Dermis microvascular lymphatic vessel endothelial cell (primary cell): ENCODE measurements around the gene CLCN7. TPM values are rescaled to one million over a fixed set of nuclear protein-coding genes. Genes with fewer than 3 reads are reported as not detected.

Source experiments
- DNase-seq, 2 donors: peaks; one replicate each; pipeline versions ENCODE4 v3.0.0 to v3.0.0-alpha.2; 2010; ENCODE audit warnings: low read depth in 2 of 2
- total RNA-seq: library from RNA; depleted of rRNA; stranded (reverse); fragments of >200 nt; gene quantifications from 2 replicates; pipeline ENCODE4 v1.2.1, GENCODE V29; 2014

The CLCN7 gene
- total RNA-seq, 1 donor from 2014 or later = 56.9 TPM

GRCh38 chr16:1502092-1503004 lies 27.5 kb upstream of the CLCN7 start:
- no peak for DNase-seq

GRCh38 chr16:1501630-1502029 lies 26.8 kb upstream of the CLCN7 start:
- no peak for DNase-seq

GRCh38 chr16:1500465-1501150 lies 25.8 kb upstream of the CLCN7 start:
- no peak for DNase-seq

- DNase-seq = no peak
Measured at GRCh38 chr16:1499756-1500464, 25.1 kb upstream of the CLCN7 start.

GRCh38 chr16:1498899-1499676 lies 24.3 kb upstream of the CLCN7 start:
- DNase-seq = no peak

- no peak for DNase-seq
Measured at GRCh38 chr16:1497014-1497598, 22.3 kb upstream of the CLCN7 start.

GRCh38 chr16:1496464-1496863 lies 21.6 kb upstream of the CLCN7 start:
- DNase-seq = no peak

GRCh38 chr16:1495889-1496262 lies 21.0 kb upstream of the CLCN7 start:
- no peak for DNase-seq

- DNase-seq = no peak
Measured at GRCh38 chr16:1495211-1495888, 20.5 kb upstream of the CLCN7 start.

GRCh38 chr16:1494711-1495110 lies 19.9 kb upstream of the CLCN7 start:
- no peak for DNase-seq

- peak; percentile 49 to 85 for DNase-seq
Measured at GRCh38 chr16:1494129-1494640, 19.4 kb upstream of the CLCN7 start.

GRCh38 chr16:1493746-1494094 lies 18.9 kb upstream of the CLCN7 start:
- DNase-seq = peak in 1 of 2 donors; percentile 17

- DNase-seq = peak; percentile 45 to 79
Measured at GRCh38 chr16:1492923-1493745, 18.3 kb upstream of the CLCN7 start, which contains the start of gene TELO2. Gene TELO2, plus strand, starts transcription at chr16:1493360. Its CDS starts 922 bp downstream, at chr16:1494282.

GRCh38 chr16:1492082-1492922 lies 17.5 kb upstream of the CLCN7 start:
- DNase-seq = no peak

GRCh38 chr16:1491327-1491726 lies 16.5 kb upstream of the CLCN7 start:
- no peak for DNase-seq

- no peak for DNase-seq
Measured at GRCh38 chr16:1489077-1489476, 14.2 kb upstream of the CLCN7 start.

- no peak for DNase-seq
Measured at GRCh38 chr16:1488619-1489018, 13.8 kb upstream of the CLCN7 start, which contains the start of gene PTX4. Gene PTX4, minus strand, starts transcription at chr16:1488944. Its CDS starts 35 bp downstream, at chr16:1488909.

GRCh38 chr16:1488054-1488601 lies 13.3 kb upstream of the CLCN7 start:
- DNase-seq = no peak
